OCI-M2 (cell line): ENCODE data around the gene CDK4.
"Not testable (repeated sequence)": the region's sequence is repeated elsewhere in the genome, so short reads cannot be mapped to it uniquely, and the experiment has no call there.

Source experiments
- DNase-seq: peaks from one replicate; lab custom pipeline; 2025; ENCODE audit not compliant: unreplicated experiment; lab: John Stamatoyannopoulos, UW

The CDK4 gene

DNA sequence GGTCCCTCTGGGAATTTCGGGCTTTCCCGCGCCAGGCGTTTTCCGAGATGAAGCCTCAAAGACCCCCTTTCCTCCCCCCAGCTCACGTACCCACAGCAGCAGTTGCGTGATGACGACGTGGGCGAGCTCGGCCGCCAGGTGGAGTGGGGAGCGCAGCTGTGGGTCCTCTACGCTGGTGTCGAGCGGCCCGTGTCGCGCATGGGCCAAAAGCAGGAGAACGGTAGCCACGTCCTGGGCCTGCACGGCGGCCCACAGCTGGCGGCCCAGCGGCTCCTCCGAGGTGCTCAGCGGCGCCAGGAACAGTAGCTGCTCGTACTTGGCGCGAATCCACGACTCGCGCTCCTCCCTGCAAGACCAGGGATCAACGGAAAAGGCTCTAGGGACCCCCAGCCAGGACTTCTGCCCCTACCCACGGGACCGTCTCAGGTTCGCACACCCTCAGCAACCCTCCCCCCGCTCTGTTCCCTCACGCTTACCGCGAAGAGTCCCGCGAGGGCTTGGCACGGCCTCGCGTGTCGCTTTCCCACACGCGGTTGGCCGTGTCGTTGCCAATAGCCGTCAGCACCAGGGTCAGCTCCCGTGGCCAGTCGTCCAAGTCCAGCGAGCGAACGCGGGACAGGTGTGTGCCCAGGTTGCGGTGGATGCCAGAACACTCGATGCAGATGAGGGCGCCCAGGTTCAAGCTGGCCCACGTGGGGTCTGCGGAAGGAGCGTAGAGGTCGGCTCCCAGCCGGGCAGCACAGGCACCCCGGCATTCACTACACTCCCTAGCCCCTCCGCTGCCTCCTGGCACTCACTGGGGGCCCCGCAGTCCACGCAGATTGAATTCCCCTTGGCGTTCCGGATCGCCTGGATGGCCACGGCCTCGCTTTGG, 25.0 kb downstream of the CDK4 start:
- no peak for DNase-seq

DNA sequence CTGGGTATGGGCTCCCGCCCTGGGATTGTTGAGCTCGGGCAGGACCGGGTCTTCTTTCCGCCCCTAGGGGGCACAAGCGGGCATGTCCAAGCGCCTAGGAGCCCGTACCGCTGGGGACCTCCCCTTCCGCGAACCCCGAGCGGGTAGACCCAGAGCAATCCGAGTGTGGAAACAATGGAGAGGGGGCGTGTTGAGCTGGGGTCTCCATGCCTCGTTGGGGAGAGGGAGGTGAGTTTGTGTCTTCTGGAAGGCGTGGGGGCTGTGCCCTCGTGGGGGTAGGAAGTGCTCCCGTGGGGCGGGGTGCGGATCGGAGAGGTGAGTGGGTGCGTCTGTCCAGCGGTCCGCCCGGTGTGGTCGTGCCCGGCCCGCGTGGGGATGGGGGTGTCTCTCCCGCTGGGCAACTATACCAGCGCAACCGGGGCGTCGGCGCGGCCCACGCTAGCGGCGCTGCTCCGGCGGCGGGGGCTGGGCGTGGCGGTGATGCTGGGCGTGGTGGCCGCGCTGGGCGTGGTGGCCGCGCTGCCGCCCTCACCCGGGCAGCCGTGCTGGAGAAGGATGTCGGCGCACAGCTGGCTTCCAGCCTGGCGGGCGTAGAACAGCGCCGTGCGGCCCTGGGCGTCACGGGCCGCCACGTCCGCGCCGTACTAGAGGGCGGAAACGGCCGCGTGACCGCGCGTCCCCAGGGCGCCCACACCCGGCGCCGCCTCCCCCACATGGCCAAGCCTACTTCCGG, 25.8 kb downstream of the CDK4 start:
- no peak for DNase-seq

DNA sequence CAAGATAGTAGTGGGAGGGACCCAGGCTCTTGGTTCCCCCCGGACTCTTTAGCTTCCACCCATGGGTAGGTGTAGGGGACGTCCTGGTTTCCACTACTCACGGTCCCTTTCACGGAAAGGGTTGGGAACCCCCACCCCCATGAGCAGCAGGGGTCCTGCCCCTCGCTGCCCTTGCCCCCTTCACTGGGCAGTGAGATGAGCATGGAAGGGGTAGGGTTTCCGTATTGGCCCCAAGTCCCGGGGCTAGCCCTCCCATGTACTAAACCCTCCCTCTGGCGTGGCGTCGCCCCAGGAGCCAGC, 26.3 kb downstream of the CDK4 start:
- DNase-seq = no peak

DNA sequence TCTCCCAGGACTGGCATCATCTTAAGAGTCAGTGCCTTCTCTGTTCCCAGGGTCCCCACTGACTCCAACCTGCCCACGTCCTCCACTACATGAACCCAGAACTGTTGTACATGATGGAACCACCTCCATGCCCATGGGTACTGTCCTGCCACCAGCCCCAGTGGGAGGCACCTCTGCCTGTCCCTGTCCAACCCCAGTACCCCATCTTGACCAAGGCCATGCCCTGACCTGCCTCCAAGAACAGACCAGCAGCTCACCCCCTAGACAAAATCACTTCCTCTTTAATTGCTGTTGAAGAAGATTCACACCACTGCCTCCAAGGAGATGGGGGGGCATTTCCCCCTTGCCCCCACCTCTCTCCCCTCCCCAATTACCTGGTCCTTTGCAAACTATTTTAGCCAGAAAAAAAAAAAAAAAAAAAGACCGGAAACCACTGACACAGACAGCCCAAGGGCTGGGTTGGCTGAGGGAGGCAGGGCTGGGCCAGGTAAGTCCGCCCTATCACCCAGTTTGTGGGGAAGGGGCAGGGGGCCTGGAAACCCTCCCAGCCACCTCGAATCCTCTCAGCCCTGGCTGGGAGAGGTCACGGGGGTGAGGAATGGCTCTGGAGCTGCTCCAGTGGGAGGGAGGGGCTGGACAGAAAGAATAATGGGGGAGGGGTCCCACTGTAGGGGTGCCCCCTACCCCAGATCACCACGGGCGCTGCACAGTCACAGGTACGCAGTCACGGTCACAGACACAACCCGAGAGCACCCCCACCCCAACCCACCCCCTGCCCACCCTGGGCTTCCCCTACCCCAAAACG, 27.0 kb downstream of the CDK4 start:
- DNase-seq = no peak

DNA sequence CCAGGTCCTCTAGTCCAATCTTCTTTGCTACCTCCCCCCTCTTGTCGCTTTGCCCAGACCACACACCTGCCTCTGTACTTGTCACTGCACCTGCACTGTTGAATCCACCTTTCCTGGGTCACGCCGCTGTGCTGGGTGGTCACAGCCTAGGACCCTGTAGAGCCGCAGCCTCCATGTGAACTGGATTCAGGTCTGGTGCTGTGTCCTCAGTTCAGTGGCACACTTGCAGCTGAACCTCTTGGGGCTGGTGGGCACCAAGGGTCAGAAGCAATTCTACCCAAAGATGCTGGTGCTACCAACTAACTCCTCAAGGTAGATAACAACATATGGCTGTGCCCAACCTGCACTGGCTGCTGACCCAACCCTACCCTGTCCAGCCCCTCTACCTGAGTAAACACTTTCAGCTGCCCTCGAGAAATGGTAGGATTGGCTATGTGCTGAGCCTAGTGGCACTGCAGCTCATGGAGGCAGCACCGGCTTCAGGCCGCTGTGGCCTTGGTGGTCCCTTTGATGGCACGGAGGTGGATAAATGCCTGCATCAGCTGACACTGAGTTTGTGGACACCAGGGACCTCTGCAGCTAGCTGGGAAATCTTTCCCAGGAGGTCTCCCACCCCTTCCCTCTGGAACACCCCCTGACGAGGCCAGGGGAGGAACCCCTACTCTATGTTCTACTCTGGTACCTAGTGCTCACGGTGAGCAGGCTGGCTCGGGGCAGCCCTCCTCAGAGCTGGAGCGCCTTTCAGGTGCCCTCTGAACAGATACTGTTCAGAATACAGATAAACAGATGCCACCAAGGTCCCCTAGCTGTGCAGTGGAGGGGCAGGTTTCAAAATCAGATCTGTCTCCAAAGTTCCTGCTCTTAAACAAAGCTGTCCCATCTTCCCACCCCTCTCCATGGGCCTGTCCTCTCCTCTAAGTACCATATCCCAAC, 27.8 kb downstream of the CDK4 start:
- DNase-seq = no peak

DNA sequence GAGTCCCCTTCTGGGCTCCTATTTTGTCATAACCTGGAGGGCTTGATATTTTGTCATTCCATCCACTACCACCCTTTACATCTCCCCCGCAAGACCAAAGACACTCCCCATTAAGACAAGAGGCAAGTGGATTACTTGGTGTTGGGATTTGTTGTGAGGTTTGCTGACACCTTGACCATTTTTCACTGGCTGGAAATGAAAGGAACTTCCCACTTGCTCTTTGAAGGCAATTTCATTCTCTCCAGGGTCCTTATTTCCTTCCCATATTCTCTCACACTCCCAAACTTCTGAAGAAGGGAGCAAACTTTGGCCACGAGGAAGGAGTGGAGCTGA, 28.5 kb downstream of the CDK4 start:
- DNase-seq = no peak

DNA sequence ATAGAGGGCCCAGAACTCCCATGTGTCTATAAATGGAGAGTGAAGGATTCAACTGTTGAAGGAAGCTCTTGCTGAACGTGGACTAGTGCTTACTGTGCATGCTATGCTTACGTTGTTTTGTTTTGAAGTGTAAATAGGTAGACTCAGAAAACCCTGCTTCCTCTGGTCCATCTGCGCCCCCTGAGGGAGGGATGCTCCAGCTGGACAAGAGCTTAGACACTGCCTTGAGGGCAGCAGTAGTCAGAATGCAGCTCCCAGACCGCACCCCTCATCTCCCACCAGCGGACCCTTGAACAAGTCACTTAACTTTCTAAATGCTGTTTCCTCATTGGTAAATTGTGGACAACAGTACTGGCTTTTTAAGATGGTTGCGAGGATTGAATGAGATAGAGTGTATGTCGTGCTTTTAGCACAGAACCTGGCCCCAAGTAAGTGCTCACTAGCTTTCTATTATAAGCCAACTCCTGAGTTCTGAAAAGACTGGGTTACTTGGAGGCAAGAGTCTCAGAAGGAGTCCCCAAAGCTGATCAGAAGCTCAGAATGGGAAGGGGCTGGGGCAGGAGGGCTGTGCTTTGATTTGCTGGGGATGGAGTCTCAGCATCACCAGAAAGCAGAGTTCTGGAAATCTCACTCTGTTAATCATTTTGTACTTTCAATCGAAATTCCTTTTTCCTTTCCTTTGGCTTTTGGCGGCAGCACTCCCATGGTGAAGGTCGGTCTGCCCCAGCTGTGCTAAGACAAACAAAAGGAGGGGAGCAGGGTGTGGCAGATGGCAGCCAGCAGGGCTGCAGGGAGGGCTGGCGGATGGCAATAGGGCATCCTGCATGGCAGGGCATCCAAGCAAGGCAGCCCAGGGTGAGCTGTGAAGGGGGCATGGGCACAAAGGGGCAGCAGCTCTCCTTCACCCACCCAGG, 29.1 kb downstream of the CDK4 start:
- DNase-seq = no peak

DNA sequence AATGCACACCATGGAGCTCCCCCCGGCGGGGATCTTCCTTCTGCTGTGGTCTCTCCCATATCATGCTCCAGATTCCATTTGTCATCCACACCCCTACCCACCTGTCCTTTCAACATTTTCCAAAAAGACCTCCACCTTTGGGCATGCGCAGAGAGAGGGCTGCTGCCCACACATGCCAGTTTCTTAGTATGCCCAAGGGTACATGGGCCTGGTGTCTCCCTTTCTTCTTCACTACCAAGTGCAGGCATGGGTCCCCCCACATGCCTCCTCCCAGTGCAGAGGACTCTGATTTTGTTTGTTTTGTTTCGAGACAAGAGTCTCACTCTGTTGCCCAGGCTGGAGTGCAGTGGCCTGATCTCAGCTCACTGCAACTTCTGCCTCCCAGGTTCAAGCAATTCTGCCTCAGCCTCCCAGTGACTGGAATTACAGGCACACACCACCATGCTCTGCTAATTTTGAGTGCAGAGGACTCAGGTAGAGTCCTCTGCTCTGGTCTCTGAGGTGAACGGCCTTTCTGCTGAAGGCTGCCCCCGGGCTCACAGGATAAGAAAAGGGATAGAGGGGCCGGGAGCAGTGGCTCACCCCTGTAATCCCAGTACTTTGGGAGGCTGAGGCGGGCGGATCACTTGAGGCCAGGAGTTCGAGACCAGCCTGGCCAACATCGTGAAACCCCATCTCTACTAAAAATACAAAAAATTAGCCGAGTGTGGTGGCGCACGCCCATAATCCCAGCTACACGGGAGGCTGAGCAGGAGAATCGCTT, 30.1 kb downstream of the CDK4 start:
- DNase-seq = not testable (repeated sequence)

DNA sequence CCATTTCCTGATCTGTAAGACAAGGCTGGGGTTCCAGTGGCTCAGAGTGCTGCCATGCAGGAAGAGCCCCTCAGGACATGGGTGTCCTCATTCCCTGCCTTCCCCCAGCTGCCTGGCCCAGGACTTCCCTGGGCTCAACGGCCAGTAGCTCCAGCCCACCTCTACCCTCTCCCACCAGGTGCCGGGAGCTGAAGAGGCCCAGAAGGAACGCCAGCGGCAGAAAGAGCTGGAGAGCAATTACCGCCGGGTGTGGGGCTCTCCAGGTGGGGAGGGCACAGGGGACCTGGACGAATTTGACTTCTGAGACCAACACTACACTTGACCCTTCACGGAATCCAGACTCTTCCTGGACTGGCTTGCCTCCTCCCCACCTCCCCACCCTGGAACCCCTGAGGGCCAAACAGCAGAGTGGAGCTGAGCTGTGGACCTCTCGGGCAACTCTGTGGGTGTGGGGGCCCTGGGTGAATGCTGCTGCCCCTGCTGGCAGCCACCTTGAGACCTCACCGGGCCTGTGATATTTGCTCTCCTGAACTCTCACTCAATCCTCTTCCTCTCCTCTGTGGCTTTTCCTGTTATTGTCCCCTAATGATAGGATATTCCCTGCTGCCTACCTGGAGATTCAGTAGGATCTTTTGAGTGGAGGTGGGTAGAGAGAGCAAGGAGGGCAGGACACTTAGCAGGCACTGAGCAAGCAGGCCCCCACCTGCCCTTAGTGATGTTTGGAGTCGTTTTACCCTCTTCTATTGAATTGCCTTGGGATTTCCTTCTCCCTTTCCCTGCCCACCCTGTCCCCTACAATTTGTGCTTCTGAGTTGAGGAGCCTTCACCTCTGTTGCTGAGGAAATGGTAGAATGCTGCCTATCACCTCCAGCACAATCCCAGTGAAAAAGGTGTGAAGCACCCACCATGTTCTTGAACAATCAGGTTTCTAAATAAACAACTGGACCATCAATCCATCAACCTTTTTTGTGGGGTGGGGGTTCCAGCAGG, 31.2 kb downstream of the CDK4 start:
- DNase-seq = no peak

DNA sequence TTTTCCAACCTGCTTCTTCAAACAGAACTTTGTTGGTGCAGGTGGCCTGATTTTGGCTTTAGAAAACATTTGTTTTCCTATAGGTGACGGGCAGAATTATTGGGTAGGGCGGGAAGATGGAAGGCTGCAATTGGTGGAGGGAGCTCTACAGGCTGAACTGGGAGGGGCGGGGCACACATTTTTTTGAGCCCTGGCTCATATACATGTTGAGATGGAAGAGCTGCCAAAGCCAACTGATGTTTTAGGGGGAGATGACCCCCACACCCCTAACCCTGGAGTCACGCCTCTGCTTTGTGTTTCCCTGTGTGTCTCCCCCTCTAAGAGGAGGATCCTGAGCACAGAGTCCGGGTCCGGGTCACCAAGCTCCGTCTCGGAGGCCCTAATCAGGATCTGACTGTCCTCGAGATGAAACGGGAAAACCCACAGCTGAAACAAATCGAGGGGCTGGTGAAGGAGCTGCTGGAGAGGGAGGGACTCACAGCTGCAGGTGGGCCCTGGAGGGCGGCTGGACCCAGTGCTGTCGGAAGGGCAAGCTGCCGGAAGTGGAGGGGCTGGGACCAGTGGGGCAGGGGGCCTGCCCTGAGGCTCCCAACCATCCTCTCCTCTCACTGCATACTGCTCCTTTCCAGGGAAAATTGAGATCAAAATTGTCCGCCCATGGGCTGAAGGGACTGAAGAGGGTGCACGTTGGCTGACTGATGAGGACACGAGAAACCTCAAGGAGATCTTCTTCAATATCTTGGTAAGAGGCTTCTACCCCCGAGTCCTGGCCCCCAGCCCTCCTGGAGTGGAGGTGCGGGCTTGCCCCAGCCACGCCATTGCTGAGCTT, 32.1 kb downstream of the CDK4 start:
- no peak for DNase-seq

DNA sequence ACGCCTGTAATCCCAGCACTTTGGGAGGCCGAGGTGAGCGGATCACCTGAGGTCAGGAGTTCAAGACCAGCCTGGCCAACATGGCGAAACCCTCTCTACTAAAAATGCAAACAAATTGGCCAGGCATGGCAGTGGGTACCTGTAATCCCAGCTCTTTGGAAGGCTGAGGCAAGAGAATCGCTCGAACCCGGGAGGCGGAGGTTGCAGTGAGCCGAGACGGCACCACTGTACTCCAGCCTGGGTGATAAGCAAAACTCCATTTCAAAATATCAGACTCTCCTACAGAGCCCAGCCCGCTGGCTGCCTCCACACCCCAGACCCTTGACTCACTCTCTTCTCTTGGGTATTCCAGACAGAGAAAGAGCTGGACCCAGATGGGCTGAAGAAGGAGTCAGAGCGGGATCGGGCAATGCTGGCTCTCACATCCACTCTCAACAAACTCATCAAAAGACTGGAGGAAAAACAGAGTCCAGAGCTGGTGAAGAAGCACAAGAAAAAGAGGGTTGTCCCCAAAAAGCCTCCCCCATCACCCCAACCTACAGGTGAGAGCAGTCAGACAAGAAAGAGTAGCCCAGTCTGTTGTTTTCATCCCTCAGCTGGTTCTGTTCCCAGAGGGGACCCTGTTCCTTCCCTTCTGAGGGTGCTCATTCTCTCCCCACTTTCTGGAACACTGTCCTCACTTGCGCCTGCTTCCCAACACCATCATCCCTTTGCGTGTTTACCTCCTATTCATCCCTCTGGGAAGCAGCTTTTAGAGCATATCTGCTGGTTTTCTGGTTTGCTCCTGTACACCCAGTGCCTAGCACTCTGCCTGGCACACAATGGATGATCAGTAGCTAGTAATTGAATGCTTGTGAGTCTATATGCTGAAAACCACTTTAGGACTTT, 33.2 kb downstream of the CDK4 start:
- no peak for DNase-seq

DNA sequence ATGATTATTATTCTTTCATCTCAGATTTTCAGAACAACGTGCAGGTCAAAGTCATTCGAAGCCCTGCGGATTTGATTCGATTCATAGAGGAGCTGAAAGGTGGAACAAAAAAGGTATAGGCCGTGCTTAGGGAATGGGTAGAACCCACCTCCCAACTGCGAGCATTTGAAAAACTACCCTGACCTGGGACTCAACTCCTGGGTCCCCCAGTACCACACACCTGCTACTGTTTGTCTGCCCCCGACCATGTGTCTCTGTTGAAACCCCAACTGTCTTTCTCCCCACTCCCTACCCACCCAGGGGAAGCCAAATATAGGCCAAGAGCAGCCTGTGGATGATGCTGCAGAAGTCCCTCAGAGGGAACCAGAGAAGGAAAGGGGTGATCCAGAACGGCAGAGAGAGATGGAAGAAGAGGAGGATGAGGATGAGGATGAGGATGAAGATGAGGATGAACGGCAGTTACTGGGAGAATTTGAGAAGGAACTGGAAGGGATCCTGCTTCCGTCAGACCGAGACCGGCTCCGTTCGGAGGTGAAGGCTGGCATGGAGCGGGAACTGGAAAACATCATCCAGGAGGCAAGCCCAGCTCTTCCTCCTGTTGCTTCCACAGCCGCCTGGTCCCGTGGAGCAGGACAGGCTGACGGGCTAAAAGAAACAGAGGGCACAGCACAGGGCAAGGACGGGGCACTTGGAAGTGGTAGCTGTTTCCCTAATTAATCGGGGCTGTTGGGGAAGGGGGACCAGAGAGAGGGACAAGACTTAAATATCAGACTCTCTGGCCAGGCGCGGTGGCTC, 34.1 kb downstream of the CDK4 start:
- no peak for DNase-seq

DNA sequence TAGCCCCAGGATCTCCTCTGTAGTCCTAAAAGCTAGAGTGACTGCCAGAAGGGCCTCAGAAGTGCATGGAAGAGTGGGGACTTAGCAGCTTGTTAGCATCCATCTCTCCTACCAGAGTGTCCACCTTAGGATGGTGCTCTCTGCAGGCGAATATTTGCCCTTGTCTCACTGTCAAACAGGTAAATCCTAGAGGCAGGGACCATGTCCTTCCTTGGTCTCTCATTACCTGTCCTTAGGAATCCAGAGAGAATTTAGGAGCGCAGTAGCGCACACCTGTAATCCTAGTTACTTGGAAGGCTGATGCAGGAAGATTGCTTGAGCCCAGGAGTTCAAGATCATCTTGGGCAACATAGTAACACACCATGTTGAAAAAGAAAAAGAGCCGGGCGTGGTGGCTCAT, 35.0 kb downstream of the CDK4 start:
- DNase-seq = no peak

DNA sequence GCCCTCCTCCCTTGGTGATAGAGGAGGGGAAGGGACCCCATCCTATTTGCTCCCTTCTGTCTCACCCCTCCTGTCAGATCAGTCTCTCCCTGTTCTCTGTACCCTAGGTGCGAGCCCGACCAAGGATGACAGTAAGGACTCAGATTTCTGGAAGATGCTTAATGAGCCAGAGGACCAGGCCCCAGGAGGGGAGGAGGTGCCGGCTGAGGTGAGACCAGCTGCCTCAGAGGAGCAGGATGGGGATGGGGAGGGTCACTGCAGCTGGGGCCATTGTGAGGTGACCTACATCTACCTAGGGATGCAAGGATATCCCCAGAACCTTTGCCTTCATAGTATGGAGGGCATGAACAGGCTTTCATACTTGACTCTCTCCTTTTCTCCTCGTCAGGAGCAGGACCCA, 35.8 kb downstream of the CDK4 start:
- no peak for DNase-seq

DNA sequence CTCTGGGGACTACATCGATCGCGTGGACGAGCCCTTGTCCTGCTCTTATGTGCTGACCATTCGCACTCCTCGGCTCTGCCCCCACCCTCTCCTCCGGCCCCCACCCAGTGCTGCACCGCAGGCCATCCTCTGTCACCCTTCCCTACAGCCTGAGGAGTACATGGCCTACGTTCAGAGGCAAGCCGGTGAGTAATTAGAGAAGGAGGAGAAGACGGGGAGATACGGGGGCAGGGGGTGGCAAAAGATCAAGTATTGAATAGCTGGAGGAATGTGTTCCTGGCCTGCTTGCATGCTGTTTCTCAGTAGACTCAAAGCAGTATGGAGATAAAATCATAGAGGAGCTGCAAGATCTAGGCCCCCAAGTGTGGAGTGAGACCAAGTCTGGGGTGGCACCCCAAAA, 36.3 kb downstream of the CDK4 start:
- no peak for DNase-seq
